ENCODE results near the gene WNK1. TPM values are rescaled to one million over a fixed set of nuclear protein-coding genes. Genes with fewer than 3 reads are reported as not detected.

Gene WNK1
- polyA plus RNA-seq, 3 donors = 8.7 to 57.2 (median 20.9) TPM

DNA sequence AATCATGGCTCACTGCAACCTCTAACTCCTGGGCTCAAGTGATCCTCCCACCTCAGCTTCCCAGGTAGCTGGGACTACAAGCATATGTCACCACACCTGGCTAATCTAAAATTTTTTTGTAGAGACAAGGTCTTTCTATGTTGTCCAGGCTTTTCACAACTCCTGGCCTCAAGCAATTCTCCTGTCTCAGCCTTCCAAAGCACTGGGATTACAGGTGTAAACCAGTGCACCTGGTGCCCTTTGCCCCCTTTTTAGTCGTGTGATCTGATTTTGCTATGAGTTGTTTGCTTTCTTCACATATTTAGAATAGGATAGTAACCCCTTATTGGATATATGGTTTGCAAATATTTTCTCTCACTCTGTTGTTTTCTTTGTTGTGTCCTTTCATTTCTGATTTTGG is 198.8 kb downstream of the WNK1 start:
- Histone ChIP-seq H2AFZ (ENCODE audit: insufficient read depth, low read depth, low read length, poor library complexity, severe bottlenecking) (no peak overlapping the region), H3K27ac (ENCODE audit: low read depth in 1 of 2, low read length in 2 of 2) (no peak overlapping the region), H3K9ac (ENCODE audit: insufficient read depth, low read length, poor library complexity, severe bottlenecking) (no peak overlapping the region), H3K36me3 (replicated peaks in 1 of 2; ENCODE audit: control insufficient read depth in 1 of 2, insufficient read depth in 2 of 2, low read length in 2 of 2) (no peaks in the 10 kb centered on the region), H3K4me3 (replicated peaks in 1 of 3; ENCODE audit: low read depth in 2 of 3, low read length in 3 of 3) (no peak overlapping the region), H3K27me3 (ENCODE audit: control insufficient read depth in 2 of 2, insufficient read depth in 2 of 2, low read length in 2 of 2) (no peaks in the 10 kb centered on the region), H3K9me3 (replicated peaks in 1 of 2; ENCODE audit: control insufficient read depth in 1 of 2, insufficient read depth in 1 of 2, low read length in 2 of 2) (no peaks in the 10 kb centered on the region), H3K4me1 (ENCODE audit: control insufficient read depth in 1 of 2, insufficient read depth in 2 of 2, low read length in 2 of 2) (peaks cover 19 to 22% of the 10 kb centered on the region in 2 donors), H4K20me1 (ENCODE audit: insufficient read depth, low read length) (no peaks in the 10 kb centered on the region), H3K79me2 (ENCODE audit: insufficient read depth, low read length) (peaks cover 31% of the 10 kb centered on the region), H3K4me2 (replicated peaks; ENCODE audit: extremely low read depth, low read length, poor library complexity, severe bottlenecking) (no peak overlapping the region)
- no peak for DNase-seq
- TF ChIP-seq, protein P1, sequence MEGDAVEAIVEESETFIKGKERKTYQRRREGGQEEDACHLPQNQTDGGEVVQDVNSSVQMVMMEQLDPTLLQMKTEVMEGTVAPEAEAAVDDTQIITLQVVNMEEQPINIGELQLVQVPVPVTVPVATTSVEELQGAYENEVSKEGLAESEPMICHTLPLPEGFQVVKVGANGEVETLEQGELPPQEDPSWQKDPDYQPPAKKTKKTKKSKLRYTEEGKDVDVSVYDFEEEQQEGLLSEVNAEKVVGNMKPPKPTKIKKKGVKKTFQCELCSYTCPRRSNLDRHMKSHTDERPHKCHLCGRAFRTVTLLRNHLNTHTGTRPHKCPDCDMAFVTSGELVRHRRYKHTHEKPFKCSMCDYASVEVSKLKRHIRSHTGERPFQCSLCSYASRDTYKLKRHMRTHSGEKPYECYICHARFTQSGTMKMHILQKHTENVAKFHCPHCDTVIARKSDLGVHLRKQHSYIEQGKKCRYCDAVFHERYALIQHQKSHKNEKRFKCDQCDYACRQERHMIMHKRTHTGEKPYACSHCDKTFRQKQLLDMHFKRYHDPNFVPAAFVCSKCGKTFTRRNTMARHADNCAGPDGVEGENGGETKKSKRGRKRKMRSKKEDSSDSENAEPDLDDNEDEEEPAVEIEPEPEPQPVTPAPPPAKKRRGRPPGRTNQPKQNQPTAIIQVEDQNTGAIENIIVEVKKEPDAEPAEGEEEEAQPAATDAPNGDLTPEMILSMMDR (IDR thresholded peaks at IDR 0.05) = no peak
- Mint-ChIP-seq H3K9me3 (peaks cover 0 to 2% (median 0%) of the 10 kb centered on the region in 7 donors), H3K36me3 (no peaks in the 10 kb centered on the region), H3K4me3 (no peak overlapping the region), H3K27ac (peak overlapping the region in 2 of 7 donors; percentile 16 to 70), H3K4me1 (peaks cover 32% of the 10 kb centered on the region), H3K27me3 (ENCODE audit: low read depth in 3 of 3) (no peaks in the 10 kb centered on the region)
- intact Hi-C loops (cut with micrococcal nuclease) = loop anchor here (5.0 to 10.0 kb wide), 2 partner anchors 36 to 56 kb away; no protein-coding TSS in a partner anchor
- WGBS (ENCODE audit: insufficient coverage) = no CpG with 5 or more reads among the region's 1 CpG

DNA sequence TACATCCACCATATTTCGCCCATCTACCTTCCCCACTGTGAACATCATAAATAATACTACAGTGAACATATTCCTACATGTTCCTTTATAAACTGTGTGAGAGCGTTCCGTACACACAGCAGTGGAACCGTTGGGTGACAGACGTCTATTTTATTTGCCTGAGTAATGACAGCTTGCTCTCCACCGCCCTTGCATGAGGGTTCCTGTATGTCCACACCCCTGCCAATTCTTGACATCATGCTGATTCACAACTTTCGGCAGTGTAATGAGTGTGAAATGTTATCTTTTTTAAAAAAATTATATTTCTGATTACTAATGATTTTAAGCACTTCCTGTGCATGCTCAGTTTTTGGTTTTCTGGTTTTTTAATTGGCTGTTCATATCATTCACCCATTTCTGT is 201.4 kb downstream of the WNK1 start:
- DNase-seq = peak in 2 of 3 donors; percentile 3 to 27
- Mint-ChIP-seq H3K27me3 (ENCODE audit: low read depth in 3 of 3) (no peaks in the 10 kb centered on the region), H3K4me3 (no peak overlapping the region), H3K4me1 (peaks cover 18% of the 10 kb centered on the region), H3K9me3 (peaks cover 0 to 2% (median 0%) of the 10 kb centered on the region in 7 donors), H3K27ac (peak overlapping the region in 4 of 7 donors; percentile 25 to 77 (median 63)), H3K36me3 (no peaks in the 10 kb centered on the region)
- Histone ChIP-seq H3K27me3 (ENCODE audit: control insufficient read depth in 2 of 2, insufficient read depth in 2 of 2, low read length in 2 of 2) (no peaks in the 10 kb centered on the region), H3K9ac (ENCODE audit: insufficient read depth, low read length, poor library complexity, severe bottlenecking) (no peak overlapping the region), H3K4me1 (ENCODE audit: control insufficient read depth in 1 of 2, insufficient read depth in 2 of 2, low read length in 2 of 2) (peaks cover 12 to 13% of the 10 kb centered on the region in 2 donors), H2AFZ (ENCODE audit: insufficient read depth, low read depth, low read length, poor library complexity, severe bottlenecking) (peak overlapping the region; percentile 22), H3K79me2 (ENCODE audit: insufficient read depth, low read length) (peaks cover 5% of the 10 kb centered on the region), H3K27ac (ENCODE audit: low read depth in 1 of 2, low read length in 2 of 2) (peak overlapping the region in 1 of 2 donors; percentile 9), H3K36me3 (replicated peaks in 1 of 2; ENCODE audit: control insufficient read depth in 1 of 2, insufficient read depth in 2 of 2, low read length in 2 of 2) (no peaks in the 10 kb centered on the region), H3K9me3 (replicated peaks in 1 of 2; ENCODE audit: control insufficient read depth in 1 of 2, insufficient read depth in 1 of 2, low read length in 2 of 2) (no peaks in the 10 kb centered on the region), H3K4me2 (replicated peaks; ENCODE audit: extremely low read depth, low read length, poor library complexity, severe bottlenecking) (no peak overlapping the region), H3K4me3 (replicated peaks in 1 of 3; ENCODE audit: low read depth in 2 of 3, low read length in 3 of 3) (no peak overlapping the region), H4K20me1 (ENCODE audit: insufficient read depth, low read length) (no peaks in the 10 kb centered on the region)
- intact Hi-C loops (cut with micrococcal nuclease) = loop anchor here (5.0 to 10.0 kb wide), 2 partner anchors 34 to 59 kb away; no protein-coding TSS in a partner anchor
- TF ChIP-seq, protein P1 (IDR thresholded peaks at IDR 0.05) = no peak
- 72% methylated on average over 4 of the region's 7 CpGs for WGBS (ENCODE audit: insufficient coverage)
